Panc1 (cell line): ENCODE data around the gene OGN. TPM values are rescaled to one million over a fixed set of nuclear protein-coding genes. Genes with fewer than 3 reads are reported as not detected.

Source experiments
- ATAC-seq: fragments of 200-7000 bp; cut with Tn5 transposase; 2 replicates; pipeline ENCODE4 v1.9.1; 2020; ENCODE audit warnings: mild to moderate bottlenecking, moderate library complexity
- BruUV-seq: library from RNA; stranded (reverse); fragments of 400-500 nt; replicated peaks from 2 replicates; lab custom pipeline; 2021; lab: Mats Ljungman, UMichigan
- CTCF ChIA-PET: fragments of 300-600 bp; sonication (Branson Sonifier 250); formaldehyde crosslinking; loops from one replicate; lab custom pipeline; 2022; ENCODE audit warnings: antibody characterized with exemption; lab: Charles Lee
- POLR2A ChIA-PET: fragments of 300-600 bp; sonication (Branson Sonifier 250); formaldehyde crosslinking; loops from one replicate; lab custom pipeline; 2022; ENCODE audit warnings: antibody characterized with exemption; lab: Charles Lee
- DNase-seq: peaks from one replicate; pipeline ENCODE4 v3.0.0-alpha.2; 2010; ENCODE audit warnings: low read depth, low spot score
- H3K27ac ChIP-seq: 2 replicates; pipeline ENCODE4 v1.5.1; 2011; ENCODE audit warnings: mild to moderate bottlenecking, low read length, inconsistent platforms
- H3K27me3 ChIP-seq: fragments of 200-500 bp; sonication (Bioruptor generic); 2 replicates; pipeline ENCODE4 v1.6.0; 2014; ENCODE audit warnings: low read length, inconsistent platforms; ENCODE audit not compliant: control insufficient read depth, insufficient read depth
- H3K36me3 ChIP-seq: fragments of 200-500 bp; sonication (Bioruptor generic); 2 replicates; pipeline ENCODE4 v1.5.1; 2014; ENCODE audit warnings: inconsistent platforms, mild to moderate bottlenecking, low read length, moderate library complexity; ENCODE audit not compliant: control insufficient read depth, insufficient read depth
- H3K4me1 ChIP-seq: 2 replicates; pipeline ENCODE4 v1.5.1; 2011; ENCODE audit warnings: inconsistent platforms, mild to moderate bottlenecking, low read length, moderate library complexity; ENCODE audit not compliant: control insufficient read depth, insufficient read depth
- H3K4me3 ChIP-seq, 2 experiments: 2 replicates each; pipeline ENCODE4 v1.5.1; 2011 to 2012; ENCODE audit warnings: low read depth in 2 of 2, low read length in 2 of 2, mild to moderate bottlenecking in 2 of 2, inconsistent platforms in 1 of 2, moderate library complexity in 1 of 2
- H3K9me3 ChIP-seq: fragments of 200-500 bp; sonication (Bioruptor generic); 2 replicates; pipeline ENCODE4 v1.5.1; 2014; ENCODE audit warnings: low read depth, mild to moderate bottlenecking, inconsistent platforms, low read length, moderate library complexity; ENCODE audit not compliant: control insufficient read depth, insufficient read depth
- CTCF ChIP-seq: fragments of 450-650 bp; IDR thresholded peaks from 2 replicates; pipeline ENCODE4 v1.5.1; 2017; ENCODE audit warnings: mild to moderate bottlenecking
- POLR2AphosphoS5 ChIP-seq: IDR thresholded peaks from 2 replicates; pipeline ENCODE4 v1.6.1; 2012; ENCODE audit warnings: mild to moderate bottlenecking, low read depth, low read length, moderate library complexity
- REST ChIP-seq, 2 experiments: IDR thresholded peaks; 2 replicates each; pipeline ENCODE4 v1.6.1; 2011 to 2012; ENCODE audit warnings: low read depth in 2 of 2, control low read depth in 1 of 2, low read length in 1 of 2, mild to moderate bottlenecking in 1 of 2, moderate library complexity in 1 of 2; ENCODE audit not compliant: insufficient read depth in 1 of 2
- SIN3A ChIP-seq: IDR thresholded peaks from 2 replicates; pipeline ENCODE4 v1.6.1; 2012; ENCODE audit warnings: low read depth, mild to moderate bottlenecking, low read length, moderate library complexity, borderline replicate concordance; ENCODE audit not compliant: insufficient read depth
- TCF7L2 ChIP-seq: IDR thresholded peaks from 2 replicates; pipeline ENCODE4 v1.6.1; 2011; ENCODE audit warnings: mild to moderate bottlenecking, low read depth, low read length, inconsistent platforms
- in situ Hi-C: cut with HindIII; loops from 2 replicates; pipeline ENCODE4 v1.10.0; 2016; ENCODE audit warnings: low sequenced_read_pairs, low pct_unique_long_range_greater_than_20kb
- intact Hi-C: fragments of 100-400 bp; cut with micrococcal nuclease; formaldehyde crosslinking; loops from one replicate; pipeline ENCODE4 v1.10.0; 2022; ENCODE audit not compliant: unreplicated experiment
- total RNA-seq: library from RNA; stranded (reverse); gene quantifications from one replicate; pipeline ENCODE4 v1.2.1, GENCODE V29; 2021; ENCODE audit not compliant: unreplicated experiment

Gene OGN
- total RNA-seq, 1 experiment from 2014 or later, result 0.08 TPM

DNA sequence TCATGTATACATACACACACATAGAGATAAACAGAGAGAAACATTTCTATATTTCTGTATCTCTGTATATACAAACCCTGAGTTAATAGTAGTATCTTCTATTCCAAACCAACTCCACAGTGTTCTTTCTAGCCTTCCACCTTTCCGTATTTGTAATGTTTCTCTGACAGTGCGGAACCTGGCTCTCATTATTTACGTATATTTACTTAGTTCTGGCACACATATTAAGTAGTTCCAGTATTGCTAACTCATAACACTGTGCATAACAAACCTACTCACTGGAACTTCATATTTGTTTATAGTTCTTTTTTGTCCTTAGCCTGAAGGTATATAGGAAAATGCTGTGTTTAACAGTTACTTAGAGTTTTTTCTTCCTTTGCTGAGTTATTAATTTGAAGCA is 6.5 kb downstream of the OGN start:
- no peak overlapping the region for H3K27ac ChIP-seq
- H3K36me3 ChIP-seq, result no peaks in the 10 kb centered on the region
- no TSS peak for BruUV-seq
- no peaks in the 10 kb centered on the region for H3K4me1 ChIP-seq
- POLR2A ChIA-PET, result no interaction called here
- no peak for ATAC-seq
- in situ Hi-C loops, result no loop called here
- no peaks in the 10 kb centered on the region for H3K9me3 ChIP-seq
- DNase-seq, result no peak
- no peaks in the 10 kb centered on the region for H3K27me3 ChIP-seq
- CTCF ChIA-PET, result no interaction called here
- TF ChIP-seq REST (IDR thresholded peaks at IDR 0.05; ENCODE audit: insufficient read depth in 1 of 2, low read depth in 2 of 2, low read length in 1 of 2), result no peak
- no peak for TF ChIP-seq TCF7L2
- no peak for TF ChIP-seq CTCF
- no peak for TF ChIP-seq POLR2AphosphoS5
- no peak for TF ChIP-seq SIN3A
- no peak overlapping the region for H3K4me3 ChIP-seq
- intact Hi-C loops, result no loop called here

GRCh38 chr9:92395617-92396016 is 8.8 kb downstream of the OGN start:
- Histone ChIP-seq H3K27ac (no peak overlapping the region), H3K9me3 (no peaks in the 10 kb centered on the region), H3K4me3 (no peak overlapping the region), H3K36me3 (no peaks in the 10 kb centered on the region), H3K27me3 (no peaks in the 10 kb centered on the region), H3K4me1 (no peaks in the 10 kb centered on the region)
- BruUV-seq, result no TSS peak
- intact Hi-C loops, result no loop called here
- ATAC-seq, result no peak
- ChIA-PET CTCF (no interaction called here), POLR2A (no interaction called here)
- in situ Hi-C loops, result no loop called here
- no peak for TF ChIP-seq POLR2AphosphoS5
- TF ChIP-seq TCF7L2, result no peak
- no peak for TF ChIP-seq CTCF
- no peak for TF ChIP-seq SIN3A
- TF ChIP-seq REST (IDR thresholded peaks at IDR 0.05; ENCODE audit: insufficient read depth in 1 of 2, low read depth in 2 of 2, low read length in 1 of 2), result no peak
- DNase-seq, result no peak
